Measurements from ENCODE around the gene NHLRC1.

NHLRC1 gene

GRCh38 chr6:18080544-18080943 is 41.9 kb downstream of the NHLRC1 start:
- DNase-seq: no peak

- DNase-seq: no peak
Observed at GRCh38 chr6:18078866-18079265, 43.6 kb downstream of the NHLRC1 start.

GRCh38 chr6:18076231-18076630 is 46.2 kb downstream of the NHLRC1 start:
- DNase-seq: no peak

GRCh38 chr6:18072841-18073240 is 49.6 kb downstream of the NHLRC1 start:
- DNase-seq: no peak

GRCh38 chr6:18070486-18070885 is 52.0 kb downstream of the NHLRC1 start:
- no peak for DNase-seq
